SKM-1 (cell line): Measurements from ENCODE around the gene SLC6A19.
"Not testable (repeated sequence)": the region's sequence is repeated elsewhere in the genome, so short reads cannot be mapped to it uniquely, and the experiment has no call there.

ENCODE experiments used
- DNase-seq: peaks from one replicate; lab custom pipeline; 2025; ENCODE audit not compliant: unreplicated experiment; lab: John Stamatoyannopoulos, UW

SLC6A19 gene

GRCh38 chr5:1220351-1220750 lies 19.0 kb downstream of the SLC6A19 start:
- DNase-seq = no peak

- no peak for DNase-seq
Measured at GRCh38 chr5:1220831-1221230, 19.4 kb downstream of the SLC6A19 start.

GRCh38 chr5:1221721-1222120 lies 20.3 kb downstream of the SLC6A19 start:
- no peak for DNase-seq

- DNase-seq = no peak
Measured at GRCh38 chr5:1222147-1222546, 20.8 kb downstream of the SLC6A19 start.

- no peak for DNase-seq
Measured at GRCh38 chr5:1222621-1223277, 21.4 kb downstream of the SLC6A19 start.

GRCh38 chr5:1223278-1223670 lies 21.9 kb downstream of the SLC6A19 start:
- no peak for DNase-seq

GRCh38 chr5:1224631-1225030 lies 23.2 kb downstream of the SLC6A19 start:
- no peak for DNase-seq

- DNase-seq = no peak
Measured at GRCh38 chr5:1225081-1225480, 23.7 kb downstream of the SLC6A19 start, which contains the start of gene SLC6A18. TSS of gene SLC6A18 (plus strand) at chr5:1225381. CDS start at chr5:1225478, 97 bp downstream.

GRCh38 chr5:1226231-1226630 lies 24.8 kb downstream of the SLC6A19 start:
- DNase-seq = no peak

- DNase-seq = no peak
Measured at GRCh38 chr5:1226839-1227581, 25.6 kb downstream of the SLC6A19 start.

- DNase-seq = no peak
Measured at GRCh38 chr5:1227667-1228066, 26.3 kb downstream of the SLC6A19 start.

- DNase-seq = no peak
Measured at GRCh38 chr5:1228120-1228519, 26.7 kb downstream of the SLC6A19 start.

- DNase-seq = not testable (repeated sequence)
Measured at GRCh38 chr5:1229023-1229422, 27.6 kb downstream of the SLC6A19 start.

GRCh38 chr5:1229822-1230221 lies 28.4 kb downstream of the SLC6A19 start:
- DNase-seq = no peak

GRCh38 chr5:1230551-1230950 lies 29.2 kb downstream of the SLC6A19 start:
- no peak for DNase-seq

- DNase-seq = no peak
Measured at GRCh38 chr5:1231354-1231905, 30.0 kb downstream of the SLC6A19 start.

- no peak for DNase-seq
Measured at GRCh38 chr5:1232780-1233179, 31.4 kb downstream of the SLC6A19 start.

GRCh38 chr5:1235379-1235778 lies 34.0 kb downstream of the SLC6A19 start:
- no peak for DNase-seq

GRCh38 chr5:1235838-1236237 lies 34.4 kb downstream of the SLC6A19 start:
- no peak for DNase-seq

- no peak for DNase-seq
Measured at GRCh38 chr5:1239505-1240251, 38.3 kb downstream of the SLC6A19 start.

GRCh38 chr5:1240496-1241260 lies 39.3 kb downstream of the SLC6A19 start:
- no peak for DNase-seq
